Mesothelial cell of epicardium (in vitro differentiated cells): ENCODE results near the gene TMEM119. TPM values are rescaled to one million over a fixed set of nuclear protein-coding genes. Genes with fewer than 3 reads are reported as not detected.
A peak's percentile ranks its signal among the peaks of the same experiment; 100 is the strongest.

Experiments used
- DNase-seq, 2 experiments: peaks; one replicate each; pipeline ENCODE4 v3.0.0; 2021; ENCODE audit warnings: low spot score in 2 of 2; ENCODE audit not compliant: unreplicated experiment in 2 of 2
- H3K27ac Mint-ChIP-seq: 2 replicates; pipeline ENCODE4 v1.8.0; 2021; ENCODE audit warnings: mixed read lengths
- H3K27me3 Mint-ChIP-seq: 2 replicates; pipeline ENCODE4 v1.8.0; 2021; ENCODE audit warnings: low read depth, mixed read lengths
- H3K36me3 Mint-ChIP-seq: 2 replicates; pipeline ENCODE4 v1.8.0; 2021; ENCODE audit warnings: mixed read lengths
- H3K4me1 Mint-ChIP-seq: 2 replicates; pipeline ENCODE4 v1.8.0; 2021; ENCODE audit warnings: mixed read lengths
- H3K4me3 Mint-ChIP-seq: 2 replicates; pipeline ENCODE4 v1.8.0; 2021; ENCODE audit warnings: mild to moderate bottlenecking, moderate library complexity, mixed read lengths
- H3K9me3 Mint-ChIP-seq: 2 replicates; pipeline ENCODE4 v1.8.0; 2021; ENCODE audit warnings: mixed read lengths
- total RNA-seq: library from RNA; stranded (reverse); gene quantifications from 3 replicates; pipeline ENCODE4 v1.2.1, GENCODE V29; 2021
- TF ChIP-seq, protein P1 (sequence below): fragments of 200-600 bp; sonication (generic); IDR thresholded peaks from one replicate; pipeline ENCODE4 v1.5.0; 2021; ENCODE audit warnings: antibody characterized with exemption; ENCODE audit not compliant: unreplicated experiment

The TMEM119 gene
- total RNA-seq, 1 donor from 2014 or later: 41.2 TPM

DNA sequence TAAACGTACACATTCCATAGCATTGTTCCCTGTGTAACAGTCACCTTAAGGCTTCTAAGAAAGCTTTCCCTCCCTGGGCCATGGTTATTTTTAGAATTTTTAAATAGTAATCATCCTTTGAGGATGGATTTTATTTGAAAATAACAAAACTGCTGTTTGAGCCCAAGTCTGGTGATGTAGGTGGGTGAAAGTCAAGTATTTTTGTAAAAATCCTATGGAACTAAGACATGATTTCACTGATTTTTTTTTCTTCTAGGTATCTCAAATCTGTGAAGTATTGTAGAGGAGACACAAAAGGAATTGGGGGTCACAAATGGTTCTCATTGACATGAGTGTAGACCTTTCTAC lies 34.1 kb downstream of the TMEM119 start:
- peaks cover 15% of the 10 kb centered on the region for H3K36me3 Mint-ChIP-seq
- no peak for DNase-seq
- peaks cover 30% of the 10 kb centered on the region for H3K4me1 Mint-ChIP-seq
- TF ChIP-seq, protein P1, sequence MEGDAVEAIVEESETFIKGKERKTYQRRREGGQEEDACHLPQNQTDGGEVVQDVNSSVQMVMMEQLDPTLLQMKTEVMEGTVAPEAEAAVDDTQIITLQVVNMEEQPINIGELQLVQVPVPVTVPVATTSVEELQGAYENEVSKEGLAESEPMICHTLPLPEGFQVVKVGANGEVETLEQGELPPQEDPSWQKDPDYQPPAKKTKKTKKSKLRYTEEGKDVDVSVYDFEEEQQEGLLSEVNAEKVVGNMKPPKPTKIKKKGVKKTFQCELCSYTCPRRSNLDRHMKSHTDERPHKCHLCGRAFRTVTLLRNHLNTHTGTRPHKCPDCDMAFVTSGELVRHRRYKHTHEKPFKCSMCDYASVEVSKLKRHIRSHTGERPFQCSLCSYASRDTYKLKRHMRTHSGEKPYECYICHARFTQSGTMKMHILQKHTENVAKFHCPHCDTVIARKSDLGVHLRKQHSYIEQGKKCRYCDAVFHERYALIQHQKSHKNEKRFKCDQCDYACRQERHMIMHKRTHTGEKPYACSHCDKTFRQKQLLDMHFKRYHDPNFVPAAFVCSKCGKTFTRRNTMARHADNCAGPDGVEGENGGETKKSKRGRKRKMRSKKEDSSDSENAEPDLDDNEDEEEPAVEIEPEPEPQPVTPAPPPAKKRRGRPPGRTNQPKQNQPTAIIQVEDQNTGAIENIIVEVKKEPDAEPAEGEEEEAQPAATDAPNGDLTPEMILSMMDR: peak; percentile 3
- no peaks in the 10 kb centered on the region for H3K27me3 Mint-ChIP-seq
- H3K27ac Mint-ChIP-seq: peak overlapping the region; percentile 98
- no peaks in the 10 kb centered on the region for H3K9me3 Mint-ChIP-seq
- peak overlapping the region; percentile 100 for H3K4me3 Mint-ChIP-seq

DNA sequence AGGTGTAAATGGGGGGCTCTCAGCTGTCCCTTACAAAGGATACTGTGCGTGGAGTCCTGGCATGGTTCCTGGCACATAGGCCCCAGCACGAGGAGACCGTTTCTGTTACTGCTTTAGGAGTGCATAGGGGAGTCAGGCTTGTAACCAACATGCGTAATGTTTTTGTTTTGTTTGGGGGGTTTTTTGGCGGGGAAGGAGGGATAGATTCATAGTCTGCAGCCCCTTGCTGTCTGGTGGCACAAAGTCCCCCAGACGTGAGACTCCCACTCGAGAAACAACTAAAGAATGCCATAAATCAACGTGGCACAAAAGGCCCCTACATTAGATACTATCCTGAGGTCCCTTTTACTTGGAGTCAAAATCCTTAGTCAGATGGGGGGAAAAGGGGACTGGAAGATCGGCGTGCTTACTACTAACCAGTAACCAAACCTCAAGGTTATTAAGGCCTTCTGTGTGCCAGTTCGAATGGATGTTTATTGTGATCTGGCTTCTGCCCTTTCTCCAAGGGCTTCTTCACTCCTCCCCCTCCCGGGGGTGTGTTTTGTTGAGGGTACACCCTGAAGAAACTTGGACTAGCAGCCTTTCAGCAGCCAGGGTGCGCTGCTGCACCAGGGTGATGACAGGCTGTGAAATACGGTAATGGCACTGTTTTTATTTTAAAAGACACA lies 34.6 kb downstream of the TMEM119 start:
- Mint-ChIP-seq H3K4me1 (peaks cover 33% of the 10 kb centered on the region), H3K9me3 (no peaks in the 10 kb centered on the region), H3K4me3 (peak overlapping the region; percentile 100), H3K27ac (peak overlapping the region; percentile 98), H3K27me3 (no peaks in the 10 kb centered on the region), H3K36me3 (peaks cover 10% of the 10 kb centered on the region)
- peak; percentile 45 to 78 for DNase-seq
- TF ChIP-seq, protein P1: peak; percentile 10

DNA sequence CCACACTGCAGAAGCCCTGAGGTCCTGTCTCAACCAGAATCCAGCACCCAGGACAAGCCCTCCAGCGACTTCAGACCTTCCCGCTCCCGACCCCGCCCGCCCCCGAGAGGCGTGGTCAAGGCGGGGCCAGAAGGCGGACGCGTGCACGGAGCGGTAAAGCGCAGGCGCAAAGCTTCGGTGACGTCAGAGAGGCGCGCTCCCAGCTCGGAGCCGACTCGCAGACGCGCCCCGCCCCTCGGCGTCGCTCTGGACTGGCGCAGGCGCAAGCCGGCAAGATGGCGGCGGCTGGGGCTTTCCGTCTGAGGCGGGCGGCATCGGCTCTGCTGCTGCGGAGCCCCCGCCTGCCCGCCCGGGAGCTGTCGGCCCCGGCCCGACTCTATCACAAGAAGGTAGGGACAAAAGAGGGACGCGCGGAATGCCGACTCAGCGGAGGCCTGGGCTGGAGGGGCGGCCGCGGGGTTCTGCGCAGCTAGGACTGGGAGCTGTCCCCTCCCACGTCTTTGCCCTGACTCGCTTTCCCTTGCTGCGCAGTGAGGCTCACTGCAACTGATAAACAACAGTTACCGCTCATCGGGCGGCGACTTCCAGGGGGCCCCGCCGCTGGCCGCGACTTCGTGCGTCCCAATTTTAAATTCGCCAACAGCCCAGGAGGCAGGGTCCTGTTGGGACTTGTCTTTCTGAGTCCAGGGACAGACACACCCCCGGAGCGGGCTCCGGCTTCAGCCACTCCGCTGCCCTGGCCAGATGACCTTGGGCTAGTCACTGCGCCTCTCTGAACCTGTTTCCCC lies 35.3 kb downstream of the TMEM119 start, which contains the start of gene ISCU:
TSS of gene ISCU (plus strand) at position 249 of the 788 bp plus-strand sequence. CDS start at position 276, 27 bp downstream.
- TF ChIP-seq, protein P1: no peak
- Mint-ChIP-seq H3K4me1 (peaks cover 37% of the 10 kb centered on the region), H3K27ac (peak within 1 kb of the TSS; percentile 100), H3K4me3 (peak within 1 kb of the TSS; percentile 100), H3K36me3 (peaks cover 8% of the 10 kb centered on the region), H3K27me3 (no peaks in the 10 kb centered on the region), H3K9me3 (no peaks in the 10 kb centered on the region)
- DNase-seq: peak; percentile 98 to 100

DNA sequence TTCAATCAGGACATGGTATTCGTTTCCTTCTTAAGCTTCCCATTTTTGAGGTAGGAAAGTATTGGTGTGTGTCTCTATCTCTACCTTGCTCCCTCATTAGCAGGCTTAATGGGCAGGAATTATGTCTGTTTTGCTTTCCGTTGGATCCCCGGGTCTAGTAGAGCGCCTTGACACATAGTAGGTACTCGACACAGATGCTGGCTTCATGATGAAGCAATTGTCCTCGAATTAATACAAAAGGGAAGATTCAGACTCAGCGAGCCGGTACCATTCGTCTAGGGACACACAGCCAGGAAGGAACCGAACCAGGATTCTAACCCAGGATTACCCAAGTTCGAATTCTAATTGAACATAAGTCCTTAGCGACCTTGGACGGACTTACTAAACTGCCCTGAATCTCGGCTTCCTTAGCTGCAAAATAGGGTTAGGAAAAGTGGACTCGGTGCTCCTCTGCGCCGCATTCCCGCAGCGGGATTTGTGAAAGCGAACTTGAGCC lies 36.0 kb downstream of the TMEM119 start:
- Mint-ChIP-seq H3K27me3 (no peaks in the 10 kb centered on the region), H3K4me1 (peaks cover 39% of the 10 kb centered on the region), H3K4me3 (peak overlapping the region; percentile 100), H3K27ac (peak overlapping the region; percentile 100), H3K36me3 (peaks cover 8% of the 10 kb centered on the region), H3K9me3 (no peaks in the 10 kb centered on the region)
- no peak for DNase-seq
- TF ChIP-seq, protein P1: no peak

DNA sequence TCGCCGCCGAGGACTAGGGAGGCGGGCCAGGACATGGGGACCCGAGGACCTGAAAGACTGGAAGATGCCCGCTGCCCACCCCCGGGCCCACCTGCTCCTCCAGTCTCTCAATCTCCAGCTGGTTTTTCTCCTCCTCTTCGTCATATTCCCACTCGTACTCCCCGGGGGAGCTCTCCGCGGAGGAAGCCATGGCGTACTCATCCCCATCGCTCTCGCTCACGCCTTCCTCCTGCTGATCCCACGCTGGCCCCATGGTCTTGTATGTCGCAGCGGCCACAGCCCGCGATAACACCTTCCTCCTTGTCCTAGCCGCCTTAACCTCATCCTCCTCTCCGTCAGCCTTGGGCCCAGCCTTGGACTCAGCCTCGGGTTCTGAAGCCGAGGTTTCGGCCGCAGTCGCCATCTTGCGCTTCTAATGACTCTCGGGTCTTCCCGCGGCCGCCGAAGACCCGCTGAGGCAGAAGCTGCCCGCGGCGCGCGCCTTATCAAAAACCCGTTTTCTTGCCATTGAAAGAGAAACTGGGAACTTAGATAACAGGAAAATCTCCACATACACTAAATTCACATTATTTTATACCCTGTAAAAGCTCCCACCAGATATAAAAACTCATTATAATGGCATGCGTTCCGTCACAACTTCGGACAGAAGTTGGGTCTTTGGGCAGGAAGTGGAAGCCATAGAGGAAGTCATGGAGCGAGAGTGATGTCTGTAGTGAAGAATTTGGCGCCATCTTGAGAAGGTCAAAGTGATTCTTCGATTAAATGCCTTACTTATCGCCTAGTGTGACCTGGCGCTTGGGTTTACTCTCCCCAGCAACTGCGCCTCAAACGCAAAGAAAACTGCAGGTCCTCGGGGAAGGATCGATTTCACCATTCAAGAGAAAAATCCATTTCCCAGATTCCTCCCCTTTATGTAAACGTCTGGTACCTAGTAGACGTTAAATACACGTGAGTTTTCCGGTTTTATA lies 36.8 kb downstream of the TMEM119 start, which contains the start of gene SART3:
TSS of gene SART3 (minus strand) at position 422 of the 968 bp plus-strand sequence. CDS start at position 403, 19 bp downstream.
- Mint-ChIP-seq H3K27me3 (no peaks in the 10 kb centered on the region), H3K27ac (peak within 1 kb of the TSS; percentile 100), H3K9me3 (no peaks in the 10 kb centered on the region)

More for the DNA sequence above, 36.8 kb downstream of the TMEM119 start, which contains the start of gene SART3:
- H3K4me1 Mint-ChIP-seq: peaks cover 39% of the 10 kb centered on the region
- TF ChIP-seq, protein P1: no peak
- peak in 1 of 2 experiments; percentile 76 for DNase-seq
- H3K4me3 Mint-ChIP-seq: peak within 1 kb of the TSS; percentile 100
- H3K36me3 Mint-ChIP-seq: peaks cover 6% of the 10 kb centered on the region
